ES-I3 (cell line): ENCODE data around the gene RPS6KB2.
"Not testable (repeated sequence)": the region's sequence is repeated elsewhere in the genome, so short reads cannot be mapped to it uniquely, and the experiment has no call there.

Source experiments
- H3K36me3 ChIP-seq: 2 replicates; pipeline ENCODE4 v1.6.1; 2013; ENCODE audit warnings: mild to moderate bottlenecking, low read length, control low read depth, moderate library complexity; ENCODE audit not compliant: insufficient read depth
- H3K4me1 ChIP-seq: 2 replicates; pipeline ENCODE4 v1.6.1; 2013; ENCODE audit warnings: mild to moderate bottlenecking, control low read depth, low read length; ENCODE audit not compliant: insufficient read depth
- H3K9ac ChIP-seq: 2 replicates; pipeline ENCODE4 v1.6.1; 2013; ENCODE audit warnings: low read depth, mild to moderate bottlenecking, low read length, moderate library complexity
- H3K9me3 ChIP-seq: 2 replicates; pipeline ENCODE4 v1.6.1; 2013; ENCODE audit warnings: mild to moderate bottlenecking, low read length, moderate library complexity; ENCODE audit not compliant: control insufficient read depth, insufficient read depth

RPS6KB2 gene

GRCh38 chr11:67402192-67402839, 26.0 kb upstream of the RPS6KB2 start:
- H3K9ac ChIP-seq, H3K9me3 ChIP-seq: not testable (repeated sequence)
- H3K4me1 ChIP-seq: peaks cover 20% of the 10 kb centered on the region; the same call in 1 of the 2 replicates
- peaks cover 15% of the 10 kb centered on the region for H3K36me3 ChIP-seq

DNA sequence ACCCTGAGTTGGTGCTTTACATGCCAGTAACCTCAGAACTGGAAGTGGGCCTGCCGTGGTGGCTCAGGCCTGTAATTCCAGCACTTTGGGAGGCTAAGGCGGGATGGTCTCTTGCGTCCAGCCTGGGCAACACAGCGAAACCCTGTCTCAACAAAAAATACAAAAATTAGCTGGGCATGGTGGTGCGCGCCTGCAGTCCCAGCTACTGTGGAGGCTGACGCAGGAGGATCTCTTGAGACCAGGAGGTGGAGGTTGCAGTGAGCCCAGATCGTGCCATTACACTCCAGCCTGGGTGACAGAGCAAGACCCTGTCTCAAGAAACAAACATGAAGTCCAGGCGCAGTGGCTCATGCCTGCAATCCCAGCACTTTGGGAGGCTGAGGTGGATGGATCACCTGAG, 25.2 kb upstream of the RPS6KB2 start:
- H3K36me3 ChIP-seq, H3K9me3 ChIP-seq, H3K9ac ChIP-seq: not testable (repeated sequence)
- peaks cover 13% of the 10 kb centered on the region; the same call in 1 of the 2 replicates for H3K4me1 ChIP-seq

DNA sequence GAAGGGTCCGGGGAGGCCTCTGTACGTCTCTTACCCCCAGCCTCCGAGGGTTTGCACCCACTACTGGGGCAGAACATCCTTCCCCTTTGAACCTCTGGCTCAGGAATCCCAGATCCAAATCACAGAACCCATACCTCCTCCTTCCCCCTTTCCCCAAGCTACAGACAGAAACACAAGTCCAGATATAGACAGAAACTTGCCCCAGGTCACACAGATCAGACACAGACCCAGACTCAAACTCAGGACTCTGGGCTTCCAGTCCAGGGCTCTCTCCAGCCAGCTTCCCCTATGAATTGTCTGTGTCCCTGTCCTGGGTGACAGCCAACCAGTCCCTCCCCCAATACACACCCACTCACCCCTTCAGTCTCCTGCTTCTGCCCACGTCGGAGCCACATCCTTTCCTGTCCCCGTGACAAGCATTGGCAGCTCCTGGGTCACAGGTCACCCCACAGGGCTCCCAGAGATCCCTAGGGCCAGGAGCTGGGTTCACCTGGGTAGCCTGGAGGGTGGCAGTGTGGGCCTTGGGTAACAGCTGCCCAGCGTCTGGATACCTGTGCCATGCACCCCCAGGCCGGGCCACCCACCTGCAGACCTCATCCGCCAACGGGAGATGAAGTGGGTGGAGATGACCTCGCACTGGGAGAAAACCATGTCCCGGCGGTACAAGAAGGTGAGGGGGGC, 23.6 kb upstream of the RPS6KB2 start:
- H3K4me1 ChIP-seq: peaks cover 13% of the 10 kb centered on the region; the same call in 1 of the 2 replicates
- no peak overlapping the region for H3K9ac ChIP-seq
- H3K36me3 ChIP-seq: 0 out of 2 replicates have a peak, but pooled peaks cover under 1% of the 10 kb centered on the region
- no peaks in the 10 kb centered on the region for H3K9me3 ChIP-seq

- H3K36me3 ChIP-seq: no peaks in the 10 kb centered on the region
- H3K4me1 ChIP-seq: peaks cover 16% of the 10 kb centered on the region; the same call in 1 of the 2 replicates
- no peaks in the 10 kb centered on the region for H3K9me3 ChIP-seq
- no peak overlapping the region for H3K9ac ChIP-seq
Measured at GRCh38 chr11:67405196-67405567, 23.1 kb upstream of the RPS6KB2 start.

- Histone ChIP-seq H3K36me3 (no peaks in the 10 kb centered on the region), H3K9me3 (no peaks in the 10 kb centered on the region), H3K9ac (no peak overlapping the region), H3K4me1 (peaks cover 16% of the 10 kb centered on the region; the same call in 1 of the 2 replicates)
Measured at GRCh38 chr11:67405688-67406339, 22.5 kb upstream of the RPS6KB2 start.

- Histone ChIP-seq H3K9ac (no peak overlapping the region), H3K36me3 (no peaks in the 10 kb centered on the region), H3K4me1 (peaks cover 16% of the 10 kb centered on the region; the same call in 1 of the 2 replicates), H3K9me3 (no peaks in the 10 kb centered on the region)
Measured at GRCh38 chr11:67406420-67406968, 21.8 kb upstream of the RPS6KB2 start.

DNA sequence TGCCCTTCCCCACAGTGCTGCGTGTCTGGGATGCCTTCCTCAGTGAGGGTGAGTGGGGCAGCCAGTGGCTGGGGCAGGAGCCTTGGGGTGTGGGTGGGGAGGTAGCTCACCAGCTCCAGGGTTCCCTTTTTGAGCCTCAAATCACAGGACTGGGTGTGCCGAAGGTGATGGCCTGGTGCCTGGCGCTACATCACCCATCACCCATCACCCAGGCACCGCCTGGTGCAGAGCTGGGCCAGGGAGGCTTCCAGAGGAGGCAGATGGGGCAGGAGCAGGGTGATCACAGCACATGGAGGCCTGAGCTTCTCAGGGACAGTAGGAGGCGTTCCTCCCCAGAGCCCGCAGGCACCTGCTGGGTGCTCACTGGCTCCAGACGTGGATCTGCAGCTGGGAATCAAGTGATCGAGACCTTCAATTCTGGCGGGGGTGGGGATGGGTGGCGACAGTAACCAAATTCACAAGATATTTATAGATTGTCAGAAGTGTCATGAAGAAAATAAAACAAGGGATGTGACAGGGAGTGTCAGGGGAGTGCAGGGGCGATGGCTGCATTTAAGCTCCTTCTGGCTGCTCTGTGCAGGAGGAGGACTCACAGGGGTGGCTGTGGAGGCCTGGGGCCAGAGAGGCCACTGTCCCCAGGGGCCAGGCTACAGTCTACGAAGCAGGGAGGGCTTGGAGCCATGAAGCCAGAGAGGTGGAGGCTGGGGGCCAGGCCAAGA, 21.2 kb upstream of the RPS6KB2 start:
- Histone ChIP-seq H3K9ac (no peak overlapping the region), H3K4me1 (peaks cover 13% of the 10 kb centered on the region; the same call in 1 of the 2 replicates), H3K9me3 (no peaks in the 10 kb centered on the region), H3K36me3 (no peaks in the 10 kb centered on the region)

DNA sequence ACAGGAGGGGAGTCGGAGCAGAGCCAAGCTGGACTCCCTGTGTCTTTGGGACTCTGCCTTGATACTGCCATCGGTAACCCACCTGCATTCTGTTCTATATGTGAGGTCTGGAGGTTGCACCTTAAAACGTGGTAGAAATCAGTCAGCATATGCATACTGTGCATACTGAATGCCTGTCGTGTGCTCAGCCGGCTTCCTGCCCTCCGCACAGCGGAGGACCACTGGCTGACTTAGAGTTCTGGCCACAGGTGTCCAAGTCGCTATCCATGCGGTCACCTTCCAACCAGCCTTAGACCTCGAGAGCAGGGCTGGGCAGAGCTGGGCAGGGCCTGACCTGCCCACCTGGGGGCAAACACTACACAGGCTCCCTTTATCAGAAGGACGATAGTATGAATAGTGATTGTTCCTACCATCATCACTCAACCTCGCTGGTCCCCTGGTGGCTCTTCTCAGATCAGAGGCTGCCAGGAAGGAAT, 20.6 kb upstream of the RPS6KB2 start:
- Histone ChIP-seq H3K4me1 (peaks cover 11% of the 10 kb centered on the region; the same call in 1 of the 2 replicates), H3K9me3 (no peaks in the 10 kb centered on the region), H3K9ac (no peak overlapping the region), H3K36me3 (no peaks in the 10 kb centered on the region)

- no peaks in the 10 kb centered on the region for H3K36me3 ChIP-seq
- H3K9me3 ChIP-seq: no peaks in the 10 kb centered on the region
- no peak overlapping the region for H3K9ac ChIP-seq
- H3K4me1 ChIP-seq: peaks cover 4% of the 10 kb centered on the region; the same call in 1 of the 2 replicates
Measured at GRCh38 chr11:67408437-67409200, 19.7 kb upstream of the RPS6KB2 start.

DNA sequence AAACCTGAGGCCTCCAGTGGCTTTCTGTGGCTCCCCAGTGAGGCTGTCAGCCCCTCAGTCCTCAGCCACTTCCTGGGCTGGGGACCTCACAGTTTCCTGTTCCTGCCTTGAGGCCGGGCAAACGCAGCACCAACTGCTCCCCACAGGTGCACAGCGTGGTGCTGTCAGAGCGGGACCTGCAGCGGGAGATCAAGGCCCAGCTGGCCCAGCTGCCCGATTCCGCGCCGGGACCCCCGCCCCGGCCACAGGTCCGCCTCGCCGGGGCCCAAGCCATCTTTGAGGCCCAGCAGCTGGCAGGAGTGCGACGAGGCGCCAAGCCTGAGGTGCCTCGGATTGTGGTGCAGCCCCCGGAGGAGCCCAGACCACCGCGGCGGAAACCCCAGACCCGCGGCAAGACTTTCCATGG, 19.0 kb upstream of the RPS6KB2 start:
- Histone ChIP-seq H3K9me3 (no peaks in the 10 kb centered on the region), H3K4me1 (peaks cover 3% of the 10 kb centered on the region; the same call in 1 of the 2 replicates), H3K9ac (no peak overlapping the region), H3K36me3 (no peaks in the 10 kb centered on the region)

DNA sequence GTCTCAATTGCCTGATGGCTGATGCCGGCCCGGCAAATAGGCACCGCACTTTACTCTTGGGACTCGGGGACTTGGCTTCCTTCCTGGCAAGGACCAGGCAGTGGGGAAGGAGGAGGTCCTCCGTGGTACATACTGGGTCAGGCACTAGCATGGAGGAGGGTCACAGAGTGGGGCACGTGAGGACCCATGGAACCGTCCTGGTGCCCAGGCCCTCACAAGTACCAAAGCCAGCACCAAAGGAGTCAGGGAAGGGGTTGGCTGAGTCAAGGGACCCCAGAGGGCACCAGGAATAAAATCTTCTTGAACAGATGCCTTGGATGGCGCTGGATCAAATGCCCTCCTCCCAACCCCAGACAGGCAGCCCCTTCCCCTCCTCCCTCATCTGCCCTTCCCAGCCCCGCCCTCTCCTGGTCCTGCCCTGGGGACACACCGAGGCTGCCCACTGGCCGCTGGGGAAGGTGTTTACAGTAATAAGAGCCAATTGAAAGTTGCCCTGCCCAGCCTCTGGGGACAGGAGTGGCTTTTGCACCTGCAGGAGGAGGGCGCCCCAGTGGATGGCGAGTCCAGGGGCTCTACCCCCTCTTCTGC, 18.4 kb upstream of the RPS6KB2 start:
- Histone ChIP-seq H3K9ac (no peak overlapping the region), H3K36me3 (no peaks in the 10 kb centered on the region)

DNA sequence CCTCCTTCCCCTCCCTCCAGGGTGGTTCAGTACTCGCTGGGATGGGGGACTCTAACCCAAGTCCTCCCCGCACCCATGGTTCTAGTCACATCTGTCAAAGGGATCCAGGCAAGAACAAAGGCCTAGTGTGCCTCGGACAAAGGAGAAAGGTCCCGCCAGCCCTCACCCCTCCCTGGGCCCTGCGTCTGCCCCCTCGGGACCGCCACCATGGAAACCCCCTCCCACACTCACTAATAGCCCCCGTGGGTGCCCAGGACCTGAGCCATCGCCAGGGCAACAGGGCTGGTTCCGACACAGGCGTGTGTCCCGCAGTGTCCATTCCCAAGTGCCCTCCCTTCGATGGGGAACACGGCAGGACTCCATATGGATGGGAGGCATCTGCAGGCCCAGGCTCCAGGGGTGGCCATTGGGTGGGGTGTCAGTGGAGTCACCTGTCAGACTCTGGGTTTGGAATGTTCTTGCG, 17.9 kb upstream of the RPS6KB2 start:
- Histone ChIP-seq H3K4me1 (peaks cover 3% of the 10 kb centered on the region; the same call in 1 of the 2 replicates), H3K36me3 (no peaks in the 10 kb centered on the region), H3K9me3 (no peaks in the 10 kb centered on the region), H3K9ac (no peak overlapping the region)

More for the DNA sequence above, 18.4 kb upstream of the RPS6KB2 start:
- Histone ChIP-seq H3K9me3 (no peaks in the 10 kb centered on the region), H3K4me1 (peaks cover 3% of the 10 kb centered on the region; the same call in 1 of the 2 replicates)
